ENCODE measurements around the gene PCSK4. TPM values are rescaled to one million over a fixed set of nuclear protein-coding genes. Genes with fewer than 3 reads are reported as not detected.
A peak's percentile ranks its signal among the peaks of the same experiment; 100 is the strongest.

The PCSK4 gene
- total and polyA plus RNA-seq, 12 donors = 0.38 to 3.9 (median 1.4) TPM

GRCh38 chr19:1438933-1439354 lies 51.2 kb downstream of the PCSK4 start:
- intact Hi-C loops (cut with DNase I) = loop anchor here in 1 of 10 donors (5.0 kb wide), 1 partner anchor 162 kb away; the partner anchor contains the start of gene FAM174C
- H3K27me3 ChIP-seq = no peaks in the 10 kb centered on the region
- peak overlapping the region; percentile 63 to 99 (median 86) for H3K4me3 ChIP-seq
- ATAC-seq (no peak), DNase-seq (no peak)
- peaks cover 5 to 30% (median 25%) of the 10 kb centered on the region in 9 donors for H3K4me1 ChIP-seq
- peak overlapping the region in 9 of 10 donors; percentile 75 to 94 (median 89) for H3K27ac ChIP-seq
- H3K9me3 ChIP-seq = no peaks in the 10 kb centered on the region
- WGBS, 2 donors = 2% methylated on average over 26 of the region's 26 CpGs
- peaks cover 0 to 63% (median 37%) of the 10 kb centered on the region in 9 donors for H3K36me3 ChIP-seq
- TF ChIP-seq CTCF (IDR thresholded peaks at IDR 0.05) = no peak

DNA sequence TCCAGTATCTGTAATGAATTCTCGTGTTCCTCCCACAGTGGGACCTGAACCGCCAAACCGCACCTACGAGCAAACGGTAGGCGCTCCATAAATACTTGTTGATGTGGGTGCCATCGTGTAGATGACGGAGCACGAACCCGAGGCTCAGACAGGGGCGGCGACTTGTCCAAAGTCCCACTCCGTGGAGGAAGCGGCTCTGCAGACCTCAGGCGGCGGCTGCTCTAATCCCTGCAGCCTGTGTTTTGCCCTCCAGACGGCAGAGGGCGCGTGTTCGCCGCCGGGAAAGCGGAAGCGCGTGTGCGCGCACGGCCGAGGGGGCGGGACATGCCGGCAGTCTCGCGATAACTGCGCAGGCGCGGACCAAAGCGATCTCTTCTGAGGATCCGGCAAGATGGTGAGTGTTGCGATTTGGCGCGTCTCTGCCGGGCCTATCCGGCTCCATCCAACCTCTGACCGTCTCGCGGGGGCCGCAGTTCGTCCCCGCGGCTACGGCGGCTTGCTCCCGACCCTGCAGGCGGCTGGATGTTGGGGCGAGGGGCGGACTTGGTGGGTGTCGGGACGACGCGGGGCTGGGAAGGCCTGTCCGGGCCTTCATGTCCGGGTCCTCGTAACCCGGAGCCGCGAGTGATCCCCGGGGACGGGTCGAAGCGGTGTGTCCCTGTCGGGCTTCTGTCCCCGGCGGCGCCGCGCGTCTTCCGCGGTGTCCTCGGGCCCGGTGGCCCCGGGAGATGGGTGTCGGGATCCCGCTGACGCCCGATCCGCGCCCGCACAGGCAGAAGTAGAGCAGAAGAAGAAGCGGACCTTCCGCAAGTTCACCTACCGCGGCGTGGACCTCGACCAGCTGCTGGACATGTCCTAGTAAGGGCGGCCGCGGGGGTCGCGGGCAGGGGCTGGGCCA lies 51.9 kb downstream of the PCSK4 start, which contains the start of gene RPS15:
TSS of gene RPS15 (plus strand) at position 362 of the 898 bp plus-strand sequence. CDS start at position 392, 30 bp downstream.
- Histone ChIP-seq H3K27ac (peak within 1 kb of the TSS; percentile 75 to 94 (median 86)), H3K36me3 (peaks cover 0 to 68% (median 43%) of the 10 kb centered on the region in 9 donors), H3K4me1 (peaks cover 5 to 30% (median 25%) of the 10 kb centered on the region in 9 donors), H3K9me3 (no peaks in the 10 kb centered on the region), H3K4me3 (peak within 1 kb of the TSS; percentile 63 to 99 (median 86)), H3K27me3 (no peaks in the 10 kb centered on the region)
- 1% methylated on average over 90 to 100 of the region's 100 CpGs for WGBS, 2 donors
- intact Hi-C loops (cut with DNase I) = loop anchor here in 1 of 10 donors (5.0 kb wide), 1 partner anchor 161 kb away; the partner anchor contains the start of gene FAM174C
- DNase-seq = peak; percentile 94 to 97
- peak; percentile 90 to 99 (median 96) for TF ChIP-seq CTCF (IDR thresholded peaks at IDR 0.05)
- ATAC-seq = peak; percentile 91 to 96 (median 94)

DNA sequence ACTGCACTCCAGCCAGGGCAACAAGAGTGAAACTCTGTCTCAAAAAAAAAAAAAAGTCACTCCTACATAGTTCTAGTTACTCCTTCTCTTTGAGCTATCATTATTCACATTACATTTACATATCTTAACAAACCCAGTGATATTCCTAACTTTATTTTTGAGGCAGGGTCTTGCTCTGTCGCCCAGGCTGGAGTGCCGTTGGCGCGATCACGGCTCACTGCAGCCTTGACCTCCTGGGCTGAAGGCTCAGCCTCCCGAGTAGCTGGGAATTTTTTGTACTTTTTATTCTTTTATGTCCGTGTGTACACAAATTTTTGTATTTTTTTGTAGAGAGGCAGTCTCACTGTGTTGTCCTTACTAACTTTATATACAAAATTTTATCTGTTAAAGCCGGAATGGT lies 52.5 kb downstream of the PCSK4 start:
- TF ChIP-seq CTCF (IDR thresholded peaks at IDR 0.05) = no peak
- no peak for ATAC-seq
- Histone ChIP-seq H3K4me1 (peaks cover 5 to 30% (median 25%) of the 10 kb centered on the region in 9 donors), H3K27ac (peak overlapping the region in 3 of 10 donors; percentile 75 to 94 (median 91)), H3K4me3 (peak overlapping the region in 3 of 10 donors; percentile 88 to 98 (median 96)), H3K36me3 (peaks cover 0 to 71% (median 50%) of the 10 kb centered on the region in 9 donors), H3K9me3 (no peaks in the 10 kb centered on the region), H3K27me3 (no peaks in the 10 kb centered on the region)
- no peak for DNase-seq
- intact Hi-C loops (cut with DNase I) = loop anchor here in 1 of 10 donors (5.0 kb wide), 1 partner anchor 160 kb away; the partner anchor contains the start of gene FAM174C
- 60 to 68% methylated on average over 8 of the region's 8 CpGs for WGBS, 2 donors

- Histone ChIP-seq H3K4me1 (peaks cover 5 to 27% (median 22%) of the 10 kb centered on the region in 9 donors), H3K27ac (no peak overlapping the region), H3K4me3 (no peak overlapping the region), H3K36me3 (peaks cover 0 to 71% (median 50%) of the 10 kb centered on the region in 9 donors), H3K9me3 (no peaks in the 10 kb centered on the region), H3K27me3 (no peaks in the 10 kb centered on the region)
- intact Hi-C loops (cut with DNase I) = loop anchor here in 1 of 10 donors (5.0 kb wide), 1 partner anchor 158 kb away; the partner anchor contains the start of gene FAM174C
- DNase-seq (no peak), ATAC-seq (no peak)
- TF ChIP-seq CTCF (IDR thresholded peaks at IDR 0.05) = no peak
- WGBS, 2 donors = 88% methylated on average over 21 of the region's 21 CpGs
These were observed 54.7 kb downstream of the PCSK4 start for GRCh38 chr19:1435378-1435989.
